Esophagus muscularis mucosa (tissue), 4 donors: ENCODE results near the gene PIGL. TPM values are rescaled to one million over a fixed set of nuclear protein-coding genes. Genes with fewer than 3 reads are reported as not detected.
"Not testable (repeated sequence)": the region's sequence is repeated elsewhere in the genome, so short reads cannot be mapped to it uniquely, and the experiment has no call there.

ENCODE experiments used
- DNase-seq: peaks from one replicate; pipeline ENCODE4 v3.0.0-alpha.2; 2017; ENCODE audit errors: extremely low spot score
- H3K27ac ChIP-seq, 4 donors: fragments of 200-600 bp; sonication (generic); replicated peaks in 1 of 4; 1 replicate in 3 of 4; 2 replicates in 1 of 4; pipeline ENCODE4 v1.5.1; 2016 to 2019; ENCODE audit warnings: mild to moderate bottlenecking in 1 of 4
- H3K27me3 ChIP-seq, 4 donors: fragments of 200-600 bp; sonication (generic); one replicate each; pipeline versions ENCODE4 v1.5.1 to v1.6.0; 2016 to 2019
- H3K36me3 ChIP-seq, 4 donors: fragments of 200-600 bp; sonication (generic); one replicate each; pipeline ENCODE4 v1.5.1; 2016 to 2019
- H3K4me1 ChIP-seq, 4 donors: fragments of 200-600 bp; sonication (generic); one replicate each; pipeline ENCODE4 v1.5.1; 2016 to 2019
- H3K4me3 ChIP-seq, 4 donors: fragments of 200-600 bp; sonication (generic); 1 replicate in 2 of 4; 2 replicates in 2 of 4; pipeline ENCODE4 v1.5.1; 2016 to 2019; ENCODE audit warnings: mild to moderate bottlenecking in 4 of 4, moderate library complexity in 1 of 4
- H3K9me3 ChIP-seq, 4 donors: fragments of 200-600 bp; sonication (generic); 1 replicate in 3 of 4; 2 replicates in 1 of 4; pipeline ENCODE4 v1.5.1; 2016 to 2019
- CTCF ChIP-seq, 3 experiments: fragments of 200-600 bp in 2 of 3; fragments of 450-650 bp in 1 of 3; sonication (generic) in 2 of 3; IDR thresholded peaks; one replicate each; pipeline ENCODE4 v1.5.1; 2017 to 2019; ENCODE audit warnings: antibody characterized with exemption in 3 of 3, mild to moderate bottlenecking in 2 of 3, moderate library complexity in 1 of 3
- EP300 ChIP-seq: sonication (generic); formaldehyde crosslinking; IDR thresholded peaks from one replicate; pipeline ENCODE4 v1.6.1; 2017; ENCODE audit warnings: antibody characterized with exemption
- POLR2A ChIP-seq: fragments of 450-650 bp; IDR thresholded peaks from one replicate; pipeline ENCODE4 v1.6.1; 2017; ENCODE audit warnings: antibody characterized with exemption, moderate library complexity, mild to moderate bottlenecking, low read depth
- POLR2AphosphoS5 ChIP-seq, 2 donors: sonication (generic); formaldehyde crosslinking; IDR thresholded peaks; one replicate each; pipeline ENCODE4 v1.6.1; 2017; ENCODE audit warnings: antibody characterized with exemption in 2 of 2
- WGBS: methylation state at CpG from one replicate; pipeline ENCODE4 v1.1.5; 2018; 5-methylcytosine and 5-hydroxymethylcytosine counted together
- intact Hi-C: fragments of 100-400 bp; cut with DNase I; formaldehyde crosslinking; loops from one replicate; pipeline ENCODE4 v1.15.1; 2023
- total RNA-seq, 4 donors: library from RNA; depleted of rRNA; stranded (reverse); fragments of >200 nt; gene quantifications; one replicate each; pipeline versions ENCODE4 v1.1.0 to v1.2.1, GENCODE V29; 2016

PIGL gene
- total RNA-seq, 4 donors from 2014 or later: 10.0 to 21.7 (median 16.5) TPM

GRCh38 chr17:16301963-16302855, 85.2 kb downstream of the PIGL start:
- no peaks in the 10 kb centered on the region for H3K27me3 ChIP-seq
- H3K4me1 ChIP-seq: no peaks in the 10 kb centered on the region
- intact Hi-C loops: no loop called here
- no peak for DNase-seq
- peaks cover 0 to 58% (median 30%) of the 10 kb centered on the region in 4 donors for H3K36me3 ChIP-seq
- no peak overlapping the region for H3K27ac ChIP-seq
- no peak overlapping the region for H3K4me3 ChIP-seq
- no peaks in the 10 kb centered on the region for H3K9me3 ChIP-seq
- WGBS: 88% methylated on average over 13 of the region's 13 CpGs
- TF ChIP-seq EP300: no peak
- TF ChIP-seq CTCF (IDR thresholded peaks at IDR 0.05): no peak
- no peak for TF ChIP-seq POLR2A
- no peak for TF ChIP-seq POLR2AphosphoS5 (IDR thresholded peaks at IDR 0.05)

GRCh38 chr17:16302856-16303255, 85.8 kb downstream of the PIGL start:
- WGBS: 82% methylated on average over 3 of the region's 4 CpGs
- H3K4me1 ChIP-seq: no peaks in the 10 kb centered on the region
- H3K36me3 ChIP-seq: peaks cover 0 to 62% (median 31%) of the 10 kb centered on the region in 4 donors
- no peaks in the 10 kb centered on the region for H3K9me3 ChIP-seq
- H3K4me3 ChIP-seq: no peak overlapping the region
- DNase-seq: no peak
- intact Hi-C loops: no loop called here
- no peak overlapping the region for H3K27ac ChIP-seq
- no peaks in the 10 kb centered on the region for H3K27me3 ChIP-seq
- TF ChIP-seq POLR2A (no peak), EP300 (no peak), CTCF (IDR thresholded peaks at IDR 0.05) (no peak), POLR2AphosphoS5 (IDR thresholded peaks at IDR 0.05) (no peak)

- peaks cover 0 to 59% (median 30%) of the 10 kb centered on the region in 4 donors for H3K36me3 ChIP-seq
- intact Hi-C loops: no loop called here
- H3K9me3 ChIP-seq: no peaks in the 10 kb centered on the region
- H3K27me3 ChIP-seq: no peaks in the 10 kb centered on the region
- 60% methylated on average over 3 of the region's 3 CpGs for WGBS
- TF ChIP-seq POLR2AphosphoS5 (IDR thresholded peaks at IDR 0.05): no peak
- no peak overlapping the region for H3K27ac ChIP-seq
- H3K4me1 ChIP-seq: no peaks in the 10 kb centered on the region
- DNase-seq: no peak
- H3K4me3 ChIP-seq: no peak overlapping the region
Observed at GRCh38 chr17:16304830-16305229, 87.8 kb downstream of the PIGL start.

- TF ChIP-seq CTCF (IDR thresholded peaks at IDR 0.05) (no peak), POLR2AphosphoS5 (IDR thresholded peaks at IDR 0.05) (no peak), POLR2A (no peak), EP300 (no peak)
- WGBS: 93% methylated on average over 8 of the region's 8 CpGs
- Histone ChIP-seq H3K27me3 (no peaks in the 10 kb centered on the region), H3K9me3 (no peaks in the 10 kb centered on the region), H3K4me3 (no peak overlapping the region), H3K36me3 (peaks cover 3 to 61% (median 22%) of the 10 kb centered on the region in 4 donors), H3K27ac (no peak overlapping the region), H3K4me1 (no peaks in the 10 kb centered on the region)
- intact Hi-C loops: no loop called here
- DNase-seq: no peak
Observed at GRCh38 chr17:16306211-16306610, 89.2 kb downstream of the PIGL start.

GRCh38 chr17:16312061-16312460, 95.1 kb downstream of the PIGL start:
- H3K27me3 ChIP-seq, H3K4me1 ChIP-seq, H3K9me3 ChIP-seq, DNase-seq, H3K4me3 ChIP-seq, intact Hi-C loops, H3K27ac ChIP-seq: not testable (repeated sequence)
- WGBS: 96% methylated on average over 14 of the region's 34 CpGs
- peaks cover 11 to 46% (median 19%) of the 10 kb centered on the region in 4 donors for H3K36me3 ChIP-seq
